ENCODE data around the gene ZNF665.

GRCh38 chr19:53212703-53213320 lies 19.7 kb upstream of the ZNF665 start:
- TF ChIP-seq, protein P1, sequence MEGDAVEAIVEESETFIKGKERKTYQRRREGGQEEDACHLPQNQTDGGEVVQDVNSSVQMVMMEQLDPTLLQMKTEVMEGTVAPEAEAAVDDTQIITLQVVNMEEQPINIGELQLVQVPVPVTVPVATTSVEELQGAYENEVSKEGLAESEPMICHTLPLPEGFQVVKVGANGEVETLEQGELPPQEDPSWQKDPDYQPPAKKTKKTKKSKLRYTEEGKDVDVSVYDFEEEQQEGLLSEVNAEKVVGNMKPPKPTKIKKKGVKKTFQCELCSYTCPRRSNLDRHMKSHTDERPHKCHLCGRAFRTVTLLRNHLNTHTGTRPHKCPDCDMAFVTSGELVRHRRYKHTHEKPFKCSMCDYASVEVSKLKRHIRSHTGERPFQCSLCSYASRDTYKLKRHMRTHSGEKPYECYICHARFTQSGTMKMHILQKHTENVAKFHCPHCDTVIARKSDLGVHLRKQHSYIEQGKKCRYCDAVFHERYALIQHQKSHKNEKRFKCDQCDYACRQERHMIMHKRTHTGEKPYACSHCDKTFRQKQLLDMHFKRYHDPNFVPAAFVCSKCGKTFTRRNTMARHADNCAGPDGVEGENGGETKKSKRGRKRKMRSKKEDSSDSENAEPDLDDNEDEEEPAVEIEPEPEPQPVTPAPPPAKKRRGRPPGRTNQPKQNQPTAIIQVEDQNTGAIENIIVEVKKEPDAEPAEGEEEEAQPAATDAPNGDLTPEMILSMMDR (IDR thresholded peaks at IDR 0.05), result no peak
- TF ChIP-seq EZH2phosphoT487 (IDR thresholded peaks at IDR 0.05) (no peak), EZH2 (IDR thresholded peaks at IDR 0.05) (no peak)

Data from neural progenitor cell (in vitro differentiated cells).